AG04449 (cell line): ENCODE data around the gene AASS.

Experiments used
- CTCF ChIA-PET: fragments of 350-600 bp; formaldehyde crosslinking; extraction: SDS; loops from one replicate; lab custom pipeline; 2021; ENCODE audit warnings: antibody characterized with exemption; lab: Yijun Ruan, JAX
- POLR2A ChIA-PET: fragments of 400-600, 350-600 bp; formaldehyde crosslinking; extraction: SDS; loops from one replicate; lab custom pipeline; 2020; ENCODE audit warnings: antibody characterized with exemption, inconsistent platforms; lab: Yijun Ruan, JAX
- DNase-seq: peaks from one replicate; pipeline ENCODE4 v3.0.0-alpha.2; 2010; ENCODE audit warnings: low read depth, low spot score
- H3K4me3 ChIP-seq: 2 replicates; pipeline ENCODE4 v1.5.1; 2011; ENCODE audit warnings: low read depth, mild to moderate bottlenecking, control low read depth, low read length
- CTCF ChIP-seq: IDR thresholded peaks from one replicate; pipeline ENCODE4 v1.5.1; 2011; ENCODE audit warnings: mild to moderate bottlenecking, moderate library complexity, low read length, control low read depth, inconsistent platforms; ENCODE audit not compliant: insufficient read depth; ENCODE audit errors: missing control alignments

Gene AASS

GRCh38 chr7:122054393-122054792, 89.7 kb downstream of the AASS start:
- no peak for TF ChIP-seq CTCF
- ChIA-PET POLR2A (no interaction called here), CTCF (no interaction called here)
- H3K4me3 ChIP-seq, result no peak overlapping the region
- DNase-seq, result no peak

GRCh38 chr7:122046402-122046801, 97.6 kb downstream of the AASS start:
- CTCF ChIA-PET, result no interaction called here
- H3K4me3 ChIP-seq, result no peak overlapping the region
- no peak for TF ChIP-seq CTCF
- DNase-seq, result no peak
- POLR2A ChIA-PET, result no interaction called here

GRCh38 chr7:122040147-122040546, 103.9 kb downstream of the AASS start:
- no peak for TF ChIP-seq CTCF
- POLR2A ChIA-PET, result no interaction called here
- no peak for DNase-seq
- no peak overlapping the region for H3K4me3 ChIP-seq
- CTCF ChIA-PET, result no interaction called here

GRCh38 chr7:122038904-122039303, 105.1 kb downstream of the AASS start:
- no peak for DNase-seq
- POLR2A ChIA-PET, result no interaction called here

GRCh38 chr7:122038134-122038533, 105.9 kb downstream of the AASS start:
- ChIA-PET POLR2A (no interaction called here), CTCF (interaction anchor here (1.2 kb wide), 1 partner anchor 42 kb away, joined by 3 read pairs; no protein-coding TSS in a partner anchor)
- no peak for DNase-seq
- no peak overlapping the region for H3K4me3 ChIP-seq
- TF ChIP-seq CTCF, result no peak

More at GRCh38 chr7:122038904-122039303, 105.1 kb downstream of the AASS start:
- no peak overlapping the region for H3K4me3 ChIP-seq
- CTCF ChIA-PET, result no interaction called here
- no peak for TF ChIP-seq CTCF

- no peak for DNase-seq
- POLR2A ChIA-PET, result no interaction called here
- no peak overlapping the region for H3K4me3 ChIP-seq
- CTCF ChIA-PET, result interaction anchor here (0.9 kb wide), 1 partner anchor 57 kb away, joined by 3 read pairs; no protein-coding TSS in a partner anchor
- no peak for TF ChIP-seq CTCF
Observed at GRCh38 chr7:122035876-122036275, 108.2 kb downstream of the AASS start.
